Upper lobe of right lung (tissue), 1 donor: ENCODE measurements around the gene TBC1D2B. TPM values are rescaled to one million over a fixed set of nuclear protein-coding genes. Genes with fewer than 3 reads are reported as not detected.

Experiments
- ATAC-seq: fragments of 200-7000 bp; cut with Tn5 transposase; one replicate; pipeline ENCODE4 v1.9.1; 2020; ENCODE audit warnings: mild to moderate bottlenecking, moderate library complexity
- DNase-seq: peaks from one replicate; pipeline ENCODE4 v3.0.0-alpha.2; 2020
- H3K27ac ChIP-seq: fragments of 200-600 bp; one replicate; pipeline ENCODE4 v1.8.0; 2022
- H3K27me3 ChIP-seq: fragments of 200-600 bp; one replicate; pipeline ENCODE4 v1.8.0; 2022; ENCODE audit warnings: mild to moderate bottlenecking
- H3K36me3 ChIP-seq: fragments of 200-600 bp; one replicate; pipeline ENCODE4 v1.8.0; 2022
- H3K4me1 ChIP-seq: fragments of 200-600 bp; one replicate; pipeline ENCODE4 v1.8.0; 2022
- H3K4me3 ChIP-seq: fragments of 200-600 bp; one replicate; pipeline ENCODE4 v1.8.0; 2022; ENCODE audit warnings: mild to moderate bottlenecking
- H3K9me3 ChIP-seq: fragments of 200-600 bp; one replicate; pipeline ENCODE4 v1.8.0; 2022
- intact Hi-C: fragments of 100-400 bp; cut with DNase I; formaldehyde crosslinking; loops from one replicate; pipeline ENCODE4 v1.11.0; 2022
- total RNA-seq: library from RNA; stranded (reverse); fragmentation: NEBNext Ultra II Directional; extraction: Animal tissue kit (Norgen Biotek cat#: 25700); gene quantifications from one replicate; pipeline ENCODE4 v1.2.1, GENCODE V29; 2021
- TF ChIP-seq, protein P1 (sequence below): fragments of 200-600 bp; IDR thresholded peaks from one replicate; pipeline ENCODE4 v1.8.0; 2022; ENCODE audit warnings: antibody characterized with exemption
- donor health status: DM: no; HTN: yes; CAD: no; lungs with severe emphysema.

Gene TBC1D2B
- total RNA-seq, 1 donor from 2014 or later = 88.7 TPM

DNA sequence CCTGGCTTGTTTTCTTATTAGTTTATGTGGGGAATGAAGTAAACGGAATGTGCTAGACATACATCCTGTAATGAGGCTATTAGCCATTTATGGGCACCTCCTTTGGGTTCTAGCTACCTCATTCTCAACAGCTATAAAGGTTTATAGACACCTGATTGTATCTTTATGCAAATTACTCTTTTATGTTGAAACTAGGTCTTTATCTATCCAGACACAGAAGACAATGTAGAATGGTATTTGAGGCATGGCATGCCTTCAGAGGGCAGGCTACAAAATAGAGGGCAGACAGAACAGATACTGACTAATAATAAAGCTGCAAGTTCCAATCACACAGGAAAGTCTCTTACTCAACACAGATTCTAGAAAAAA is 27.1 kb downstream of the TBC1D2B start:
- H3K36me3 ChIP-seq = peaks cover 17% of the 10 kb centered on the region
- no peaks in the 10 kb centered on the region for H3K9me3 ChIP-seq
- H3K27ac ChIP-seq = peak overlapping the region; percentile 45
- DNase-seq (no peak), ATAC-seq (no peak)
- TF ChIP-seq, protein P1, sequence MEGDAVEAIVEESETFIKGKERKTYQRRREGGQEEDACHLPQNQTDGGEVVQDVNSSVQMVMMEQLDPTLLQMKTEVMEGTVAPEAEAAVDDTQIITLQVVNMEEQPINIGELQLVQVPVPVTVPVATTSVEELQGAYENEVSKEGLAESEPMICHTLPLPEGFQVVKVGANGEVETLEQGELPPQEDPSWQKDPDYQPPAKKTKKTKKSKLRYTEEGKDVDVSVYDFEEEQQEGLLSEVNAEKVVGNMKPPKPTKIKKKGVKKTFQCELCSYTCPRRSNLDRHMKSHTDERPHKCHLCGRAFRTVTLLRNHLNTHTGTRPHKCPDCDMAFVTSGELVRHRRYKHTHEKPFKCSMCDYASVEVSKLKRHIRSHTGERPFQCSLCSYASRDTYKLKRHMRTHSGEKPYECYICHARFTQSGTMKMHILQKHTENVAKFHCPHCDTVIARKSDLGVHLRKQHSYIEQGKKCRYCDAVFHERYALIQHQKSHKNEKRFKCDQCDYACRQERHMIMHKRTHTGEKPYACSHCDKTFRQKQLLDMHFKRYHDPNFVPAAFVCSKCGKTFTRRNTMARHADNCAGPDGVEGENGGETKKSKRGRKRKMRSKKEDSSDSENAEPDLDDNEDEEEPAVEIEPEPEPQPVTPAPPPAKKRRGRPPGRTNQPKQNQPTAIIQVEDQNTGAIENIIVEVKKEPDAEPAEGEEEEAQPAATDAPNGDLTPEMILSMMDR = no peak
- peaks cover 89% of the 10 kb centered on the region for H3K4me1 ChIP-seq
- no peaks in the 10 kb centered on the region for H3K27me3 ChIP-seq
- H3K4me3 ChIP-seq = no peak overlapping the region
- intact Hi-C loops = no loop called here

DNA sequence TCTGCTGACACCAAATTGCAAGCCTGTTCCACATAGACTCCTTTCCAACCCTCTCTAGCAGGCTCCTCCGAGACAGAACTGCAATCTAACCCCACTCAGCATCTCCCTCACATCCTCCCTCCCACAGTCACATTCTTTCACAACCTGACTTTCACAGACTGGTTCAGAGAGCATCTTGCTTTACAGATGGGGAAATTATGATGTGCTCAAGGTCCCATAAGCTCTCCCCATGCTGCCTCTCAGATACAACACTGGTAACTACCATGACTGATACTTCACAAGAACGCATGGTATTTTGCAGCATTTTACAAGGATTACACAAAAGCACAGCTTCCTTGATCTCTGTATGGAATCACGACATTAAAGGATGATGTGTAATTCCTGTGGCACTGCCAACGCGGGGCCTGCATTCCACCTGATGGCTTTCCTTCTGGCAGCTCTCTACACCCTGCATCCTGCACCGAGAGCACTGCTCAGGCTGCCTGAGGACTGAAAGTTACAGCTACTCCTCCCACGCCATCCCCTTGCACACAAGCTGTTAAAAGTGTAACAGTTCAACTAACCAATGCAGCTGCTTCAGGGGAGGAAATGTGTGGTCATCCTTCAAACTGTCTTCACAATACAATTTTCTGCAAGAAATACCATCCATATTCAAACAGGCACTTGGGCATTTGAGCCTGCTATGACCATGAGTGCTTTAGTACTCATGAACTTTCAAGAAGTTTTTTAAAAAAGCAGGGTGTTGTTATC is 27.6 kb downstream of the TBC1D2B start:
- no peaks in the 10 kb centered on the region for H3K27me3 ChIP-seq
- peaks cover 88% of the 10 kb centered on the region for H3K4me1 ChIP-seq
- TF ChIP-seq, protein P1 = no peak
- H3K27ac ChIP-seq = peak overlapping the region; percentile 58
- H3K9me3 ChIP-seq = no peaks in the 10 kb centered on the region
- H3K36me3 ChIP-seq = peaks cover 21% of the 10 kb centered on the region
- intact Hi-C loops = no loop called here
- DNase-seq (no peak), ATAC-seq (peak; percentile 65)
- H3K4me3 ChIP-seq = no peak overlapping the region

DNA sequence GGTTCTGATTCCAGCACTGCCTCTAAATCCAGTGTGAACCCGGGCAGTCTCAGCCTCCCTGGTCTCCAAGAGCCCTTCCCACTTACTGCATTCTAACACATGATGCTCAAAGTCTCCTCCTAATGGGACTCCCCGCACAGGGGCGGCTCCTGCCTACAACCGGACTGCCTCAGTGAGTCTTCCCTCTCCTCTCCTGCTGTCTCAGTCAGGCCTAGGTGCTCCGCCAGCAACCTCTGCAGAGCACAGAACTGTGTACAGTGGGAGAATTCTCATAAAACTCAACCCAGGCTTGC is 28.9 kb downstream of the TBC1D2B start:
- peaks cover 29% of the 10 kb centered on the region for H3K36me3 ChIP-seq
- ATAC-seq = no peak
- peak overlapping the region; percentile 58 for H3K27ac ChIP-seq
- no peak for DNase-seq
- no peaks in the 10 kb centered on the region for H3K9me3 ChIP-seq
- intact Hi-C loops = no loop called here
- TF ChIP-seq, protein P1 = no peak
- H3K4me3 ChIP-seq = no peak overlapping the region
- peaks cover 91% of the 10 kb centered on the region for H3K4me1 ChIP-seq
- no peaks in the 10 kb centered on the region for H3K27me3 ChIP-seq

DNA sequence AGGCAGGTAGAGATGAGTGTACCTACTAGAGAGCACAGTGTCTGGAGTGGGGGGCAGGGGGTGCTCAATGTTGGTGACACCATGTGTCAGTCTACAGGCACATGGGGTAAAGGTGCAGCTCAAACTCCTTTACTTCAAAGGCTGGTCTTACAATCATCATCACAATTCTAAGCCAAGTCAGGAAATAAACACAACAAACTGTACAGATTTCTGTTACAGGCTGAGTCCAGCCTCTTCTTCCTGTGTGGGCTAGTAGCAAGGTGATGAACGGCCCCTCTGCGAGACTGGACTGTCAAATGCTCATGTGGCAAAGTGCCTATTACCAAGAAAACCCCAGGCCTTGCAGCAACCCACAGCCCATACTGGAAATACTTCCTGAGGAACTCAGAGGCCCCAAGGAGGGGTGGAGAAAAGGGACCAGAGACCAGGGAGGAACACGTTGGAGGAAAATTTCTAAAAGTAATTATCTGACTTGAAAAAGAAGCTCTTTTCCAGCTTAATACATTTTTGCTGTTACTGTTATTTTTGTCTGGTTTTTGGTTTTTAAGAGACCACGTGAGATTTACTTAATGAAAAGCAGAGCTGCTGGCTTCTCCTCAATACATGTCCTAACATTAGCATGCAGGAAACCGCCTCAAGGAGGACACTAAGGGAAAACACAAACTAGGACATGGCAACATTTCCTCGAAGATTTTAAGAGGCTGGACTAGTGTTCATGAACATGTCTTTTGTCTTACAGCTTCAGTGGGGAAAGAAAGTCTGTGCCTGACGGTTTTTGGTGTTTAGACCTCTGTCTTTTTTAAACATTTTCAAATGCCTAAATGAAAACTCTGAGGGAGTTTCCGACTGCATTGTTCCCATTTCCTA is 29.5 kb downstream of the TBC1D2B start:
- DNase-seq = no peak
- H3K27ac ChIP-seq = peak overlapping the region; percentile 58
- peak; percentile 59 for ATAC-seq
- intact Hi-C loops = no loop called here
- TF ChIP-seq, protein P1 = no peak
- H3K27me3 ChIP-seq = no peaks in the 10 kb centered on the region
- peaks cover 88% of the 10 kb centered on the region for H3K4me1 ChIP-seq
- H3K36me3 ChIP-seq = peaks cover 29% of the 10 kb centered on the region
- no peaks in the 10 kb centered on the region for H3K9me3 ChIP-seq
- H3K4me3 ChIP-seq = no peak overlapping the region

DNA sequence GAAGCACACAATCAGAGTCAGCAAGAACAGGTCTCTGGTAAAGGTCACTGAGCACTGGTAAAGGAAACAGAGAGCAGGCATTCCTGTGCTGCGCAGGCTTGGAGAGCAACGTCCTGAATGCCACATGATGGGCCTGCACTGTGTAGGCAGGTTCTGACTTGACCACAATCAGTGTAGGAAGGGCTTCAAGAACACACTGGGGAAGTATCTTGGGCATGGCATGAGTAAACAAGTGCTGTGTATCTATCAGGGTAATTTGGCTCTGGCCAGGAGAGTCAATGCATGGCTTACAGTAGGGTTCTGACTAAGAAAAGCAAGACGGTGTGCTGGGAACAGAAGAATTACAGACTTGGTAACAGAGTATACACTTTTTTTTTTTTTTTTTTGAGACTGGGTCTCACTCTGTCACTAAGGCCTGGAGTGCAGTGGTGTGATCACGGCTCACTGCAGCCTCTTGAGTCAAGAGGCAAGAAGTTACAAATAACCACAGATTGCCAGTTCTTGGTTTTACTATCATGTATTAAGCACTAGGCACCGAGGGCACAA is 30.6 kb downstream of the TBC1D2B start:
- peaks cover 34% of the 10 kb centered on the region for H3K36me3 ChIP-seq
- no peak overlapping the region for H3K4me3 ChIP-seq
- no peaks in the 10 kb centered on the region for H3K27me3 ChIP-seq
- intact Hi-C loops = no loop called here
- H3K4me1 ChIP-seq = peaks cover 77% of the 10 kb centered on the region
- no peaks in the 10 kb centered on the region for H3K9me3 ChIP-seq
- ATAC-seq (peak; percentile 82), DNase-seq (no peak)
- TF ChIP-seq, protein P1 = no peak
- peak overlapping the region; percentile 58 for H3K27ac ChIP-seq
